HG03045 (cell line): Measurements from ENCODE around the gene OPRL1.

Experiments
- ATAC-seq: cut with Tn5 transposase; IDR thresholded peaks from one replicate; pipeline ENCODE4 v1.9.1; 2021; ENCODE audit warnings: mild to moderate bottlenecking, moderate library complexity; ENCODE audit not compliant: unreplicated experiment

OPRL1 gene

GRCh38 chr20:64101731-64102621 is 22.1 kb downstream of the OPRL1 start:
- no peak for ATAC-seq

DNA sequence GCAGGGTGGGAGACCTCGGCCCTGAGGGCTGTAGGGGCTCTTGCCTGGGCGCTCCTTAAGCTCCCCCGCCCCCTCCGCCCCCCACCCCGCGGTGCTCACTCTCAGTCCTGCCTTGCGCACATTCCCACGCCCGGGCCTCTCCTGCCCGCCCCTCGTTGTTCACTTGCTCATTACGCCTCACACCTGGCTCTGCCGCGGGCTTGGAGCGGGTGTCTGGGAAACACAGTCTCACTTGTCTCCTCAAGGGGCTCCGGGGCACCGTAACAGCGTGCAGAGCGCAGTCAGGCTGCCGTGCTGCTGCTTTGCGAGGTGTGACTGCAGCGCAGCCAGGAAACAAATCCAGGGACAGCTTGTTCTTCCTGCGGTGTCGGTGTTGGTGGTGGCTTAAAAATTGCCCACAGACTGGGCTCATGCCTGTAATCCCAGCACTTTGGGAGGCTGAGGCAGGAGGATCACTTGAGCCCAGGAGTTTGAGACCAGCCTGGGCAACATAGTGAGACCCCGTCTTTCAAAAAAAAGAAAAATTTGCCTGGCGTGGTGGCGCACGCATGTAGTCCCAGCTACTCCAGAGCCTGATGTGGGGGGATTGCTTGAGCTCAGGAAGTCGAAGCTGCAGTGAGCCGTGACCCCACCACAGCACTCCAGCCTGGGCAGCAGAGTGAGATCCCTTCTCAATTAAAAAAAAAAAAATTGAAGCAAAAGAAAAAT is 22.9 kb downstream of the OPRL1 start:
- no peak for ATAC-seq

DNA sequence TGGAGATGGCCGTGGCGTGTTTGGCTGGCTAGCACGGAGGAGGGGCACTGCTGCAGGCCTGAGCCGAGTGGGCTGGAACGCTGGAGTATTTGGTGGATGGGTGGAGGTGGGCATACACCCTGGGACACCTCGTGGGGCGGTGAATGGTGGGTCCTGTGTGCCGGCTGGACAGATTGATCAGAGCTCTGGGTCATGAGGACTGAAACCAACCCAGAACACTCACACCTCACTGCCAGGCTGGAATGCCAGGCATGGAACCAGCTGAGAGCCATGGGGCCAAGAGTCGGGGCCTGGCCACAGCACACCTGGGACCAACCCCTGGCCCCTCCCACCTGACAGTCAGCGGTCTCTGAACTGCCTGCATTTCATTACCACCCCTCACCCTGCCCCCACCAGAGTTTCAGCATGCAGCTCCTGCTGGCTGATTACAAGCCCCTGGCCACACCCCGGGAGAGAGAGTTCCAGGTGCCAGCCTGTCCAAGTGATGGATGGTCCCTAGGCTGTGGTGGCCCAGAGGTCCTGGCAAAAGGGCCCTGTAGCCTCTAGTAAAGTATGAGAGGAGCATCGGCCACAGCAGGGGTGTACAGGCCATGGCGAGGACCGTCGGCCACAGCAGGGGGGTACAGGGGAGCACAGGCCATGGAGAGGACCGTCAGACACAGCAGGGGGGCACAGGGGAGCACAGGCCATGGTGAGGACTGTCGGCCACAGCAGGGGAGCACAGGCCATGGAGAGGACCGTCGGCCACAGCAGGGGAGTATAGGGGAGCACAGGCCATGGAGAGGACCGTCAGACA is 24.2 kb downstream of the OPRL1 start:
- ATAC-seq: no peak

DNA sequence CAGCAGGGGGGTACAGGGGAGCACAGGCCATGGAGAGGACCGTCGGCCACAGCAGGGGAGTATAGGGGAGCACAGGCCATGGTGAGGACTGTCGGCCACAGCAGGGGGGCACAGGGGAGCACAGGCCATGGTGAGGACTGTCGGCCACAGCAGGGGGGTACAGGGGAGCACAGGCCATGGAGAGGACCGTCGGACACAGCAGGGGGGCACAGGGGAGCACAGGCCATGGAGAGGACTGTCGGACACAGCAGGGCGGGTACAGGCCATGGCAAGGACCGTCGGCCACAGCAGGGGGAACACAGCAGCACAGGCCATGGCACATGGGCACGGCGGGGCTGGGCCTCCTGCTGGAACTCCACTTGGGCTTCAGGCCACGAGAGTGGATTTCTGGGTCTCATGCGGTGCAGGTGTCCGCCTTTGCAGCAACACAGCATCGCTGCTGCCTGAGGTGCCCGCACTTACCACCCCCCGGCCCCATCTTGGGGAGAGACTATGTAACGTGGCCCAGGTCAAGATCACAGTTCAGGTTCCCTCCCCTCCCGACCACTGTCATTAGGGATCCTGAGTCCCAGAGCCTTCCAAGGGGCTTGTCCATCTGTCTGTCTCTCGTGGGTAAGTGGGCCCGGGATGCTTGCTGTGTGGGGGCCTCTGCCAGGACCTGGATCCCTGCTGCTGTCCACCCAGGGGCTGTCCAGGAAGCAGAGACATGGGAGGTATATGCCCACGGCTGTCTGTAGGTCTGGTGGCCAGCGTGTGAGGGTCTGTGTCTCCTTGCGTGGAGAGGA is 25.0 kb downstream of the OPRL1 start:
- no peak for ATAC-seq

- no peak for ATAC-seq
Measured at GRCh38 chr20:64105846-64106434, 26.1 kb downstream of the OPRL1 start.

GRCh38 chr20:64106435-64106961 is 26.6 kb downstream of the OPRL1 start:
- ATAC-seq: no peak

- no peak for ATAC-seq
Measured at GRCh38 chr20:64106981-64107735, 27.3 kb downstream of the OPRL1 start, which contains the start of gene NPBWR2. Gene NPBWR2 (minus strand): TSS chr20:64107565. CDS start chr20:64106831, 734 bp downstream.

- no peak for ATAC-seq
Measured at GRCh38 chr20:64107736-64108457, 28.0 kb downstream of the OPRL1 start.

DNA sequence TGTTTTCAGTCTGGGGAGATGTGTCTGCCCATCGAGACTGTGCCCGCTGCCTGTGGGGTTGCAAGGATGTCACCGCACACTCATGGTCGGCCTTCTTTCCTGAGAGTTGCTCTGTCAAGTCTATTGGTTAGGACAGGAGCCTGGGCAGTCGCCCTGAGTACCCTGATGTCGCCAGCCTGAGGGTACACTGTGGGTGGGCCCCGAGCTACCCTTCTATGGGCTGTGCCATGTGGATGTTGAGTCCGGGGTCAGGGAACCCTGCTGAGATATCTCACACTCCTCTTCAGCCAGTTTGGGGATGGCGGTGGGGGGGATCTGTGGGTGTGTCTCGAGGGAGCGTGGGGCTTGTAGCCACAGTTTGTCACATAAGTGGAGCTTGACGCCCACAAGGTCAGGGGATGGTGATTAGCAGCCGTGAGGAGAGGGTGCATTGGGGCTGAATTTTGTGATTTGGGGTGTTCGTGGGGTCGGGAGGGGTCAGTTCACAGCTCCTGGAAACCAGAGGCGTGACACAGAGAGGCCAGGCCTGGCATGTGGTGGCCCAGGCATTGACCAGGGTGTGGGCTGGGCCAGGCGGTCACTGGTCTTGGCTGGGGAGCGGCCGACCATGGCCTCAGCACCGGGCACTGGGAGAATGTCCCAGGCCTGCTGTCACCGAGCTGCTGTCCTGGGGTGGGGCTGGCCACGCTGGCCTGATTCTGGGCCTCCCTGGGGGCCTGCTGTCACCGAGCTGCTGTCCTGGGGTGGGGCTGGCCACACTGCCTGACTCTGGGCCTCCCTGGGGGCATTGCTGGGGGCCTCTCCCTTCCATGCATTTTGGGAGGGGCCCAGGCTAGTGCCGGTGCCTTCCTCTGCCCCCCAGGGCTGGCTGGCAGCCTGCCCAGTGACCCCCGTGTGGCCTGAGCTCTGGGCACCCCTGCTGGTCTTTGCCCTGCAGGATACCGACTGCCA is 29.1 kb downstream of the OPRL1 start:
- no peak for ATAC-seq

- ATAC-seq: no peak
Measured at GRCh38 chr20:64109831-64110391, 30.0 kb downstream of the OPRL1 start.

DNA sequence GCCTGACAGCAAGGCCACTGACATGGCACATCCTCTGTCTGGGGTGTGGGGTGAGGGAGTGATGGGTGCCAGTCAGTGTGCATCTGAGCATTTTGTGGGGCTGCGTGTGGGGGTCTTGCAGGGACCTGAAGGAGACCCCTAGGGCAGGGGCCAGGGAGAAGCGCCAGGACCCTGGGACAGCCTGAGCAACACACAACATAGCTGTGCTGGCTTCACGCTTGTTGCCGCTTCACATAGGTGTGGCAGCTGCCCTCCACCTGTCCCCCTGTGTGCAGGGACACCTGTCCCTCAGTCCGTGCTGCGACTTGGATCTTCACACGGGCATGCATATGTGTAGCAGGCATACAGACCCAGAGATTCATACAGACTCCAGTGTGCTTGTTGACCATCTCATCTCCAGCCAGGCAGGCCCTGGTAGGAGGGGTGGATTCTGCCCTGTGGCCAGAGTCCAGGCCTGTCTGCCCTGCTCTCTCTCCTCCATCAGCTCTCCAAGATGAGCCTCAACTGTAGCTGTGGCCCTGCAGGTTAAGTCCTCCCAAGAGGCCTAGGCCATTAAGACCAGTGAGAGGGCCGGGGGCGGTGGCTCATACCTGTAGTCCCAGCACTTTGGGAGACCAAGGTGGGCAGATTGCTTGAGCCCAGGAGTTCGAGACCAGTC is 30.7 kb downstream of the OPRL1 start:
- ATAC-seq: no peak

GRCh38 chr20:64111841-64112641 is 32.2 kb downstream of the OPRL1 start:
- no peak for ATAC-seq

DNA sequence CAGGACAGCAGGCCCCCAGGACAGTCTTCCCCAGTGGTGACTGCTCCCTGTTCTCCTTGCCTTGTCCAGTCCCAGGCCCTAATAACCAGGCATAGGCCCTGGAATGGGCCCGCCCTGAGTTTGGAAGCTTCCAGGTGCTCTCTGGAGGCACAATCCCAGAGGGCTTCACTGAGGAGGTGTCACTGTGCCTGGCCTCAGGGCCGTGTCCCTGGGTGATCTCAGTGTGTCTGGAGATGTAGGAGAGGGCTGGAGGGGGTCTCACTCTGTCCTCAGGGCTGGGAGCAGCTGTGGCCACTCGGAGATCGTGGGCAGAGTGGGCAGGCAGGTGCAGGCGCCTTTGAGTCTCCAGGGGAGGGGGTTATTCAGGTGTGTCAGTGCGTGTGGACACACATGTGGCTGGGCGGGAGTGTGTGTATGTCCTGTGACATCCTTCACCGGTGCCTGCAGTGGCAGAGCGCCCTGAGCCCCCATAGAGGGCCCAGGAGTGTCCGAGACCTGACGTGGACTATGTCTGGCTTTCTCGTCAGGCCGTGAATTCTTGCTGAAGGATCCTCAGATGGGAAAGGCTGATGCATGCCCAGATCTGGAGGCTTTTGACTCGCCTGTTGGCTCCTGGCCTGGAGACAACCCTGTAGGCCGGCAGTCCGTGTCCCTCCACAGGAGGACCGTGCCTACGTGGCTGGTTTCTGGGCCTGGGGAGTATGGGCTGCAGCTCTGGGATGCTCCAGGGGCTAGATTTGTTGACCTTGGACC is 33.0 kb downstream of the OPRL1 start:
- no peak for ATAC-seq

DNA sequence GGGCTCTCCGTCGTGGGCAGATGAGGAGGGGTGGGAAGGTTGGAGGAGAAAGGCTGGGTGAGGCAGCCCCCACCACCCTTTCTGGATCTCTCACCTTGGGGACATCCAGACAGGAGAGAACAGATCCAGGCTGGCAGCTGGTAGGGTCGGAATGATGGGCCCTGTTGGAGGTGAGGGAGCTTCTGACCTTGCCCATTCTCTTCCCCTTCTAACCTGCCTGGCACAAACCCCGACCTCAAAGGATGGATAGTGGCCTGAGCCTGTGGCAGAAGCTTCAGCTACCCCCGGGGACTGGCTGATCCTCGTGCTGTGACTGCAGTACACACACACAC is 33.5 kb downstream of the OPRL1 start:
- no peak for ATAC-seq

- no peak for ATAC-seq
Measured at GRCh38 chr20:64113796-64114355, 34.0 kb downstream of the OPRL1 start.
